Fibroblast of lung (primary cell): Measurements from ENCODE around the gene BMS1. TPM values are rescaled to one million over a fixed set of nuclear protein-coding genes. Genes with fewer than 3 reads are reported as not detected.
"Not testable (repeated sequence)": the region's sequence is repeated elsewhere in the genome, so short reads cannot be mapped to it uniquely, and the experiment has no call there.

Experiments
- DNase-seq, 2 donors: peaks; one replicate each; pipeline versions ENCODE4 v3.0.0 to v3.0.0-alpha.2; 2010; ENCODE audit warnings: low read depth in 2 of 2
- H2AFZ ChIP-seq: 2 replicates; pipeline ENCODE4 v1.5.1; 2012; ENCODE audit warnings: low read length, control low read depth, inconsistent platforms
- H3K27ac ChIP-seq: 2 replicates; pipeline ENCODE4 v1.5.1; 2011; ENCODE audit warnings: low read length, control low read depth; ENCODE audit not compliant: insufficient read depth
- H3K27me3 ChIP-seq: 2 replicates; pipeline ENCODE4 v1.5.1; 2011; ENCODE audit warnings: mild to moderate bottlenecking, low read length; ENCODE audit not compliant: control insufficient read depth, insufficient read depth
- H3K36me3 ChIP-seq: 2 replicates; pipeline ENCODE4 v1.5.1; 2011; ENCODE audit warnings: low read length; ENCODE audit not compliant: control insufficient read depth, insufficient read depth
- H3K4me1 ChIP-seq: 2 replicates; pipeline ENCODE4 v1.5.1; 2011; ENCODE audit warnings: low read length; ENCODE audit not compliant: control insufficient read depth, insufficient read depth; ENCODE audit errors: extremely low read depth
- H3K4me2 ChIP-seq: 2 replicates; pipeline ENCODE4 v1.5.1; 2011; ENCODE audit warnings: low read length, control low read depth; ENCODE audit not compliant: insufficient read depth; ENCODE audit errors: extremely low read depth
- H3K4me3 ChIP-seq, 4 experiments: fragments of 200-600 bp in 1 of 4; sonication (generic) in 1 of 4; replicated peaks in 1 of 4; 2 replicates each; pipeline ENCODE4 v1.5.1; 2011 to 2016; ENCODE audit warnings: low read length in 4 of 4, low read depth in 3 of 4, mild to moderate bottlenecking in 3 of 4, control low read depth in 2 of 4, inconsistent platforms in 1 of 4, mixed read lengths in 1 of 4; ENCODE audit not compliant: insufficient read depth in 1 of 4; ENCODE audit errors: control extremely low read depth in 1 of 4
- H3K79me2 ChIP-seq: 2 replicates; pipeline ENCODE4 v1.5.1; 2012; ENCODE audit warnings: mild to moderate bottlenecking, low read length, inconsistent platforms; ENCODE audit not compliant: control insufficient read depth, insufficient read depth
- H3K9ac ChIP-seq: 2 replicates; pipeline ENCODE4 v1.5.1; 2011; ENCODE audit warnings: mild to moderate bottlenecking, low read length, control low read depth; ENCODE audit not compliant: insufficient read depth
- H3K9me3 ChIP-seq: 2 replicates; pipeline ENCODE4 v1.5.1; 2012; ENCODE audit warnings: low read depth, low read length; ENCODE audit not compliant: control insufficient read depth, insufficient read depth
- H4K20me1 ChIP-seq: 2 replicates; pipeline ENCODE4 v1.5.1; 2011; ENCODE audit warnings: low read length; ENCODE audit not compliant: control insufficient read depth, insufficient read depth; ENCODE audit errors: extremely low read depth
- CTCF ChIP-seq, 2 donors: IDR thresholded peaks in 1 of 2; conservative IDR thresholded peaks in 1 of 2; 1 replicate in 1 of 2; 2 replicates in 1 of 2; pipeline ENCODE4 v1.5.1; 2011 to 2012; ENCODE audit warnings: low read length in 2 of 2, control low read depth in 1 of 2, inconsistent platforms in 1 of 2, low read depth in 1 of 2, mild to moderate bottlenecking in 1 of 2
- EZH2 ChIP-seq: IDR thresholded peaks from 2 replicates; pipeline ENCODE4 v1.5.1; 2012; ENCODE audit warnings: low read length, control low read depth, mild to moderate bottlenecking; ENCODE audit errors: missing control alignments
- polyA plus RNA-seq, 2 donors: library from polyadenylated mRNA; depleted of rRNA in 1 of 2; stranded (reverse) in 1 of 2; unstranded in 1 of 2; fragments of >200 nt; gene quantifications; 2 replicates each; pipeline ENCODE4 v1.2.1, GENCODE V29; 2011 to 2012; ENCODE audit warnings: missing spikeins in 1 of 2
- total RNA-seq: library from RNA; depleted of rRNA; stranded (reverse); fragments of >200 nt; gene quantifications from 2 replicates; pipeline ENCODE4 v1.2.1, GENCODE V29; 2014

Gene BMS1
- total and polyA plus RNA-seq, 2 donors (not counting 1 experiment from before 2014, with no cell fraction given) = 6.4 to 13.9 TPM

GRCh38 chr10:42812028-42812427, 29.4 kb downstream of the BMS1 start:
- Histone ChIP-seq H3K27me3 (no peaks in the 10 kb centered on the region), H4K20me1 (no peaks in the 10 kb centered on the region), H3K79me2 (peaks cover 2% of the 10 kb centered on the region), H3K9me3 (no peaks in the 10 kb centered on the region), H3K4me1 (no peaks in the 10 kb centered on the region), H3K27ac (no peak overlapping the region), H3K9ac (no peak overlapping the region), H3K4me2 (no peak overlapping the region), H2AFZ (no peak overlapping the region), H3K4me3 (no peak overlapping the region), H3K36me3 (no peaks in the 10 kb centered on the region)
- DNase-seq = no peak
- TF ChIP-seq EZH2 (no peak), CTCF (conservative IDR thresholded peaks at IDR 0.05 in 1 of 2, IDR thresholded peaks at IDR 0.05 in 1 of 2; ENCODE audit: low read depth in 1 of 2, low read length in 2 of 2) (no peak)

DNA sequence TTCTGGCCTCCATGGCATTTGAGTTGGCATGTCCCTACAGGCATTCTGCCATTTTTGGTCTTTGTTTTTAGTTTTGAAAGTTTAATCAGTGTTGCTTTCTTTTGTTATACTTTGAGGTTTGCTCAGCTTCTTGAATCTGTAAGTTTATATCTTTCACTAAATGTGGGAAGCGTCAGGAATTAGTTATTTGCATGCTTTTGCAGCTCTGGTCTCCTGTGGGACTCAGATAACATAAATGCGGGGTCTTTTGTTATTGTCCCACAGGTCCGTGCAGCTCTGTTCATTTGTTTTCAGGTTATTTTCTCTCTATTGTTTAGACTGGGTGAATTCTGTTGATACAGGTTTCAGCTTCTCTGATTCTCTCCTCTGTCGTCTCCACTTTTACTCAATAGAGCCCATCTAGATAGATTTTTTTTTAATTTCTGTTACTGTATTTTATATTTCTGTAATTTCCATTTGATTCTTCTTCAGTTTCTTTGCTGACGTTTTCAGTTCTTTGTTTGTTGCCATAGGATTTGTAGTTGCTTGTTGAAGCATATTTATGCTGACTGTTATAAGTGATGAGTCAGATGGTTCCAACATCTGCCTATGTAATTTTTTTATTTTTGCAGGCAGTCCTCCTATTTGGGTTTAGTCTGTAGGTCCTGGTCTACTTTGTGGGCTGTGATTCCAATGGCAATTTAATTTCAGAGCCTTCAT, 31.5 kb downstream of the BMS1 start:
- H3K4me1 ChIP-seq, H2AFZ ChIP-seq, H3K4me2 ChIP-seq, H4K20me1 ChIP-seq, DNase-seq, H3K36me3 ChIP-seq, H3K27ac ChIP-seq, H3K79me2 ChIP-seq, H3K4me3 ChIP-seq, H3K9ac ChIP-seq, H3K27me3 ChIP-seq, H3K9me3 ChIP-seq: not testable (repeated sequence)

DNA sequence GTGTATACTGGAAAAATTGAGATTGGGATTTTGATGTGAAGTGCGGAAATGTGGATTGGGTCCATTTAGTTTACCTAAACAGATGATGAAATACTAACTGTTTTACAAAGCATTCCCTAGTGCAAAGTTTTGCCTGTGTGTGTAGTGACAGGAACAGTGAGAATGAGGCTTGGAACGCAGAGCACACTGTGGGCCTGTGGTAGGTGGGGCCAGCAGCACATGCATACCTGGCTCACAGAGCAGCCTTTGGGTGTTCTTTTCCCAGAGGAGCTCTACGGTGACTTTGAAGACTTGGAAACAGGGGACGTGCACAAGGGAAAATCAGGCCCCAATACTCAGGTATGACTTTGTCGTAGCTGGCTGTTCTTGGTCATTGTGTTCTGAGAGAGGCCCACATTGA, 33.7 kb downstream of the BMS1 start:
- not testable (repeated sequence) for H3K36me3 ChIP-seq, H3K79me2 ChIP-seq, H4K20me1 ChIP-seq, H3K4me3 ChIP-seq, H3K27me3 ChIP-seq, H3K27ac ChIP-seq, H3K9ac ChIP-seq, H3K9me3 ChIP-seq, H3K4me1 ChIP-seq, H2AFZ ChIP-seq, H3K4me2 ChIP-seq, DNase-seq

GRCh38 chr10:42816912-42817311, 34.3 kb downstream of the BMS1 start:
- Histone ChIP-seq H3K9ac (no peak overlapping the region), H3K27ac (no peak overlapping the region), H2AFZ (no peak overlapping the region), H3K36me3 (peaks cover 3% of the 10 kb centered on the region), H3K79me2 (peaks cover 2% of the 10 kb centered on the region), H3K4me2 (no peak overlapping the region), H3K9me3 (no peaks in the 10 kb centered on the region), H3K27me3 (no peaks in the 10 kb centered on the region), H4K20me1 (no peaks in the 10 kb centered on the region), H3K4me3 (no peak overlapping the region), H3K4me1 (no peaks in the 10 kb centered on the region)
- TF ChIP-seq EZH2 (no peak), CTCF (conservative IDR thresholded peaks at IDR 0.05 in 1 of 2, IDR thresholded peaks at IDR 0.05 in 1 of 2; ENCODE audit: low read depth in 1 of 2, low read length in 2 of 2) (no peak)
- DNase-seq = no peak

GRCh38 chr10:42817417-42817816, 34.8 kb downstream of the BMS1 start:
- H3K4me2 ChIP-seq, H2AFZ ChIP-seq, DNase-seq, H3K79me2 ChIP-seq, H3K27ac ChIP-seq, H3K4me3 ChIP-seq, H3K9ac ChIP-seq, H3K27me3 ChIP-seq, H3K36me3 ChIP-seq, H3K4me1 ChIP-seq, H4K20me1 ChIP-seq, H3K9me3 ChIP-seq: not testable (repeated sequence)
